GOT3 (cell line): Measurements from ENCODE around the gene MBD6.

Experiments used
- DNase-seq: peaks from one replicate; lab custom pipeline; 2025; ENCODE audit warnings: mixed read lengths; lab: John Stamatoyannopoulos, UW

The MBD6 gene

DNA sequence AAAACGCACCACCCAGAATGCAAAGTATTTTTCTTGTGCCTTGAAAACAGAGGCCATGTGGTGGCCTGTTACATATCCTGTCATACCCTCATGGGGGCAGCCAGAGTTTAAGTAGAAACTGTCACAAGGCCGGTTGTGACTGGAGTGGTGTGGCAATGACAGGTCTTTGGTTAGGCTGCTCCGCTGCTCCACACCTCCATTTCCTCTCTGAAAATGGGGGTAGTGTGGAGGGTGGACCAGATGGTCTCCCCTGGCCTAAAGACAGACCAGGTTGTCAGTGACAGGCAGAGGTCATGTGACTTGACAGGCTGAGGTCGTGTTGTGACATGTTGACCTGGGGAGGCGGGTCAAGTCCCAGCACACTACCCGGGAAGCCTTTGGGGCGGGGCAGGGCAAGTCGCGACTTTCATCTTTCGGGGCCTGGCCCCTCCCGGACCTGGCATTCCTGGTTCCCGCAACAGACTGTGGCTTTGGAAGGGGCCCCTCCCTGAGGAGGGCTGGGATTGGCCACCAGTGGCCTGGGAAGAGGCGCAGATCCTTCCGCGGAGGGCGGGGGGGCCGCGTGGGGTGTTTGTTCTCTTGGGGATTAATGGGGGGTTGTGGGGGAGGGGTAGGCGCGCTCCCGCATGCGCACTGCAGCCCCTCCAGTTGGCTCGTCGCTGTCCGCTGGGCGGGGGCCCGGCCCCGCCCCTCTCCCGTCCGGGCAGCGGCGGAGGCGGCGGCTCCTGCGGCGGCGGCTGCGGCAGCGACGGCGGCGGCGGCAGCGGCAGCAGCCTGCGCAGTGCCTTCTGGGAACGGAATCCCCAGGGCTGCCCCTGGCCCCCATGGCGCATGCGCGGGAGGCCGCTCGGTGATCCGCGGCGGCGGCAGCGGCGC lies at the start of gene MBD6:
MBD6 (plus strand) TSS at position 814 of the 876 bp plus-strand sequence. CDS start 1,480 bp downstream, outside the sequence.
- DNase-seq: peak; percentile 100

DNA sequence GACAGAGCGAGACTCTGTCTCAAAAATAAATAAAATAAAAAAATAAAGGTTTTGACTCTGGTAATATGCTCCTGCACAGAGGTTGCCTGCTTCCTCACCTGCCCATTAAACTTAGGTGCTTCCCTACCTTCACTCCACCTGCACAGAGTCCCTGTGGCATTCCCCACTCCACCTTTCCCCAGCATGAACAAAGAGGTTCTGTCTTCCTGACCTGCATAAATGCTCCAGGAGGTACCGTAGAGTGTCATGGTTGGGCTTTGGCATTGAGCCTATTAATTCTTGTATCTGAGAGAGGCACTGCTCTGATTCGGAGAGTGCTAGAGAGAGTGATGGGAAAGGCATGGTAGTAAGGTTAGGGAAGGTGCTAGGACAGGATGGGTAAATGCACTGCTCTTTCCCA lies 49.2 kb upstream of the MBD6 start:
- DNase-seq: no peak

- DNase-seq: no peak
These were observed 48.7 kb upstream of the MBD6 start for GRCh38 chr12:57473886-57474285.

- DNase-seq: no peak
These were observed 48.2 kb upstream of the MBD6 start for GRCh38 chr12:57474430-57474829.

DNA sequence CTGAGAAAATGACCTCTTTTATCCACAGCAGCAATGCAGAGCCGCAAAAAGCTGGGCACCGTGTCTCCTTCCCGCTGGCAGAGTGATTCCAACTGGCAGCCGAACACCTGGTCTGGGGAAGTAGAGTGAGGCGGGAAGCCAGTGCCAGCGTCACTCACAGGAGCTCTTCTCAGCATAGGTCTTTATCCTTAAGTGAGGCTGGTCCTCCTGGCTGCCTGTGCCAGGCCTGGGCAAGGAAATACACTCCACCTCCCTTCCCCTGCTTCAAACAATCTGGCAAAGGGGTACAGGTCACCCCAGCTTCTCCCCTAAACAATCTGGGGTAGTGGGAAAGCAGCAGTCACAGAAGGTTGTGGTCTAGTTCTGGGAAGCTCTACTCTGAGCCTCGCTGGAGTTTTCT lies 47.8 kb upstream of the MBD6 start:
- no peak for DNase-seq

- no peak for DNase-seq
These were observed 47.1 kb upstream of the MBD6 start for GRCh38 chr12:57475271-57476161.

- no peak for DNase-seq
These were observed 46.2 kb upstream of the MBD6 start for GRCh38 chr12:57476162-57476992.

GRCh38 chr12:57476993-57477709 lies 45.5 kb upstream of the MBD6 start:
- DNase-seq: no peak

- no peak for DNase-seq
These were observed 44.6 kb upstream of the MBD6 start for GRCh38 chr12:57477710-57478681.

DNA sequence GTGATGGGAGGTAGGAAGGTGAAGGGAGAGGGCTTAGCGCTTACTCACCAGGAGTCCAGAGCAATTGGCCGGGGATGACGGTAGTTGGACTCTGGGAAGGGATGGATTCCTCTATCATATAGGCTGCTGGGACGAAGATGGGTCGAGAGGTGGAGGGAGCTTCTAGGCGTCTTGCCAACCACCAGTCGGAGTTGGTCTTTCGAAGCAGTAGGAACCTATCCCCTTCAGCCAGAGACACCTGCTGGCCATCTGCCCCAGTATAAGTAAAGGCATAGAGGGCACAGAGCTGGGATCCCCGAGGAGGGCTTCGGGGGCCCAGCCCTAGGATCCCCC lies 43.6 kb upstream of the MBD6 start:
- no peak for DNase-seq

GRCh38 chr12:57479376-57480115 lies 43.1 kb upstream of the MBD6 start, which contains the start of gene ARHGAP9:
Gene ARHGAP9, minus strand, starts transcription at chr12:57479866. Its CDS starts 460 bp downstream, at chr12:57479406.
- no peak for DNase-seq

DNA sequence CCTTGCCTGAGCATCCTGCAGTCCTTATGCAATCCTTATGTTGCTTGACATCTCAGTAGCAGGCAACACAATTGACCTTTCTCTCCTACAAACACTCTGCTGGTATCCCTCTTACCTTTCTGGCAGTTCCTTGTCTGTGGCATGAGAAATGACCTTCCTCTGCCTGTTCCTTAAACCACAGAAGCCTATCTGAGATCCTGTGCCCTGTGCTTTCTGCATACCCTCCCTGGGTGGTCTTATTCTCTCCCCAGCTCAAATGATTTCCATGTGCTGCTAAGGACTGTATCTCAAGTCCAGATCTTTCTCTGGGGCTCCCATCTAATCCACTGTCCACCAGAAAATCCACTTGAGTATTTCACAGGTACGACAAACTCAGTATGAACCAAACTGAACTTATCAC lies 41.0 kb upstream of the MBD6 start:
- DNase-seq: no peak

DNA sequence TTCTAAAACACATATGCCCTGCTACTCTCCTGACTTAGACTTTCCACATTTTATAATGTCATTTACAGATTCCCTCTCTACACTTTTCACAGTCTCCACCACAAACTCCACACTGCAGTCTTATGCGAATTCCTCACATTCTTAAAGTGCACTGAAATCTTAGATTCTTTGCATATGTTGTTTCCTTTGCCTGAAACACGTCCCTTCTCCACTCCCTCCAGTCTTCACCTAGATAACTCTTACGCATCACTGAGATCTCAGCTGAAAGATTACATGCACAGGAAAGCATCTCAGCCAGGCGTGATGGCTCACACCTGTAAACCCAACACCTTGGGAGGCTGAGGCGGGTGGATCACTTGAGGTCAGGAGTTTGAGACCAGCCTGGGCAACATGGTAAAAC lies 39.2 kb upstream of the MBD6 start:
- DNase-seq: no peak

- DNase-seq: no peak
These were observed 36.9 kb upstream of the MBD6 start for GRCh38 chr12:57485695-57486094.

DNA sequence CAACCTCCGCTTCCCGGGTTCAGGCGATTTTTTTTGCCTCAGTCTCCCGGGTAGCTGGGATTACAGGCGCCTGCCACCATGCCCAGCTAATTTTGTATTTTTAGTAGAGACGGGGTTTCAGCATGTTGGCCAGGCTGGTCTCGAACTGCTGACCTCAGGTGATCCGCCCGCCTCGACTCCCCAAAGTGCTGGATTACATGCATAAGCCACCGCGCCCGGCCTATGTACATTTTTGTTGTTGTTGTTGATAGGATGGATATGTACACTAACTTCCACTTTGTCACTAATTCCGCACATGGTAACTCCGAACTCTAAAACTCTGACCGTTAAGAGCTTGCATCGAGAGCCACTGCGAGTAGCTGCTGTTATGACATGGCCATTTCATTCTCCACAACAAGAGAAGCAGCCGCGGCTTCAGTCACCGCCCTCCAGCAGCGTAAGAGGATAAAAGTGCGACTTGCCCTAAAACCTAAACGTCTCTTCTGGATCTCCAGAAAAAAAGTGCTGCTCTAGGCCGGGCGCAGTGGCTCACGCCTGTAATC lies 35.5 kb upstream of the MBD6 start:
- DNase-seq: no peak

DNA sequence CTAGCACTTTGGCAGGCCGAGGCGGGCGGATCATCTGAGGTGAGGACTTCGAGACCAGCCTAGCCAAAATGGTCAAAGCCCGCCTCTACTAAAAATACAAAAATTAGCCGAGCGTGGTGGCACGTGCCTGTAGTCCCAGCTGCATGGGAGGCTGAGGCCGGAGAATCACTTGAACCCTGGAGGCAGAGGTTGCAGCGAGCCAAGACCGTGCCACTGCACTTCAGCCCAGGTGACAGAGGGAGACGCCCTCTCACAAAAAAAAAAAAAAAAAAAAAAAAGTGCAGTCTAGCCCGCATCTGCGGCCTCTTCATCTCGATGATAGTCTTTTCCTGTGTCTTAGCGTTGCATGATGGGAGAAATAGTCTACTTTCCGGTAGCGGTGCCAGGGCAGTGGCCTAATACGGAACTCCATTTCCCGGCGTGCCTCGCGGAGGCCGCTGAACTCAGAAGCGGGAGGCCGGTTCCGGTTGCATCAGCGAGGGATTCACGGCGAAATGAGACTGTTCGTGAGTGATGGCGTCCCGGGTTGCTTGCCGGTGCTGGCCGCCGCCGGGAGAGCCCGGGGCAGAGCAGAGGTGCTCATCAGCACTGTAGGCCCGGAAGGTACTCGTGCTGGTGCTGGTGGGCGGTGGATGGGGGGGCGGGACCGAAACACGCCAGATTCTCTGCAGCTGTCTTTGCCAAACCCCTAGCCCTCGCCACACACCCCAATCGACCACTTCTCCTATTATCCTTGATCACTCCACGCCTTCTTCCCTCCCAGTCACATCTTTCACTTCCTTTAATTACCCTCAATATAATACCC lies 34.8 kb upstream of the MBD6 start, which contains the start of gene MARS1:
MARS1 (plus strand) TSS at position 472 of the 805 bp plus-strand sequence; CDS start at position 495, 23 bp downstream.
- peak; percentile 100 for DNase-seq

DNA sequence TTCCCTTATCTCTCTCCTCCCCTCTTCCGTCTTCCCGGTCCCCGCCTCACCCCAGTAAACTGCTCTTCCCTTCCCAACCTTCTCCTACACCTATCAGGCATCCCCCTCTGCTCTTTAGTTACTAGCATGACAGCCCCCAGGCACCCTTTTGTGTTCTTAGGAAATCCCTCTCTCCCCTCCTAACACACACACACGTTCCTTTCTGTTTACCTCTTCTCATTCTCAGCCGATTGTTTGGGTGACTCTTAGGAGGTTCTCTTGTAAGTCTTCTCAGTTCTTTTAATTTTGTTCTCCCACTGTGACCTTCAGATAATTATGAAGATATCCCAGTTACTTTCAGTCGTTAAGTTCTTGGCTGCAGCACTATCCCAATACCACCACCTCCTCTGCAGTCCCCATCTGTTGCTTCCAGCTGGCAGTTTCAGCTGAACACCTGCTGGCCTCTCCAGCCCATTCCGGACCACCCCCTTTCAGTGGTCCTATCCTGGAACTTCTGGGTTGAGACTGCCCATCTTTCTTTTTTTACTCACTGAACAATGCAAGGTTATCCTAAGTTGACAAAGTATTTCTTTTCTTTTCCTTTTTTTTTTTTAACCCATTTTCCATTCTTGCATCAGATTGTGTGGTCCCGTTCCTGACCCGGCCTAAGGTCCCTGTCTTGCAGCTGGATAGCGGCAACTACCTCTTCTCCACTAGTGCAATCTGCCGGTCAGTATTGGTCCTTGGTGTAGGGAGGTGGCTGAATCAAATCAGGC lies 34.0 kb upstream of the MBD6 start:
- no peak for DNase-seq
